Measurements from ENCODE around the gene TP53.

Gene TP53

GRCh38 chr17:7687072-7687907 is at the start of gene TP53:
Gene TP53 (minus strand): TSS chr17:7687490. CDS start chr17:7676594, 10,896 bp downstream.
- peak; percentile 73 to 87 for DNase-seq

DNA sequence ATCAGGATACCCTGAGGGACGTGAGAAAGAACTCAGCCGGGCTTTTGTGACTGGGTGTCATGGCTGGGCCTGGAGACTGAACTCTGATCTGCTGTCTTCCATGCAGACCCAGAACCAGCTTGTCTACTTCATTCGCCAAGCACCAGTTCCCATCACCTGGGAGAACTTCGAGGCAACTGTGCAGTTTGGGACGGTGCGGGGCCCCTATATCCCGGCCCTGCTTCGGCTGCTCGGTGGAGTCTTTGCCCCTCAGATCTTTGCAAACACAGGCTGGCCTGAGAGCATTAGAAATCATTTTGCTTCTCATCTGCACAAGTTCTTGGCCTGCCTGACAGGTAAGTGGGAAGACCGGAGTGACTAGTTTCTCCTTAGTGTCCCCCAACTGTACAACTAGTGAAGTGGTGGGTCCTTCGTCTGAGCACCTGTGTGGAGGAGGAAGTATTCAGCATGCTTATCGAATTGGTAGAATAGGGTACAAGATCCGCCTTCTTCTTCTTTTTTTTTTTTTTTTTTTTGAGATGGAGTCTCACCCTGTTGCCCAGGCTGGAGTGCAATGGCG is 45.8 kb upstream of the TP53 start:
- no peak for DNase-seq

DNA sequence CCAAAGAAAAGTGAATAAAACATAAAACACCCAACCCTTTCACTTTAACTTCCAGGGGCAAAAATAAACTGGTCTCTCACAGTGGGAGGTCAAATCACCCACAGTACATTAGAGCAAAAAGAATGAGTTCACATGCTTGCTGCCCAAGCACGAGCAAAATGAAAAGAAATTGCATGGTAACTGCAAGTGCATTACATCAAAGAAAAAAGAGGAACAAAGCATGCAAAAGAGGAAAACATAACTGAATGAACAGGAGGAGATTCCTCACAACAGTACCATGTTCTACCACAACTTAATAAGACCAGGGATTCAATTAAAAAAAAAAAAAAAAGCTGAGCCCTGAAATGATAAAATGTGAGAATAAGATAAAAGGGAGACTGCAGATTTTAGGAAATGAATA is 42.5 kb upstream of the TP53 start:
- no peak for DNase-seq

DNA sequence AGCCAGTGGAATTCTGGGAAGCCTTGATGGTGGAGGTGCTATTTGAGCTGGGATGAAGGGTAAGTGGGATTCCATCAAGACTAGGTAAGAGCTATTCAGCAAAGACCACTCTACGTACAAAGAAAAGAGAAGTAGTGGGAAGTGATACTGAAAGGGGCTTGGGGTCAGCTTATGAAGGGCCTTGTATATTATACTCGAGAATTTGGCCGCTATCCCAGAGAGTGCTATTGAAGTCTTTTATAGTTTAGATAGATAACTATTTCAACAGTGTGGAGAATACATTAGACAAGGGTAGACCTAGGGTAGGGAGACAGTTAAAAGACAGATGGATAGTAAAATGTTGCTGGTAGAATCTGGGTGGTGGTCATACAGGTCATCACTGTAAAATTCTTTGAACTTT is 40.6 kb upstream of the TP53 start:
- no peak for DNase-seq

GRCh38 chr17:7721612-7722011 is 34.3 kb upstream of the TP53 start:
- DNase-seq, result no peak

- no peak for DNase-seq
These were observed 32.8 kb upstream of the TP53 start for GRCh38 chr17:7720125-7720524.

GRCh38 chr17:7719661-7720060 is 32.4 kb upstream of the TP53 start:
- DNase-seq, result no peak

GRCh38 chr17:7717756-7718350 is 30.6 kb upstream of the TP53 start:
- DNase-seq, result peak in 1 of 2 experiments; percentile 18

DNA sequence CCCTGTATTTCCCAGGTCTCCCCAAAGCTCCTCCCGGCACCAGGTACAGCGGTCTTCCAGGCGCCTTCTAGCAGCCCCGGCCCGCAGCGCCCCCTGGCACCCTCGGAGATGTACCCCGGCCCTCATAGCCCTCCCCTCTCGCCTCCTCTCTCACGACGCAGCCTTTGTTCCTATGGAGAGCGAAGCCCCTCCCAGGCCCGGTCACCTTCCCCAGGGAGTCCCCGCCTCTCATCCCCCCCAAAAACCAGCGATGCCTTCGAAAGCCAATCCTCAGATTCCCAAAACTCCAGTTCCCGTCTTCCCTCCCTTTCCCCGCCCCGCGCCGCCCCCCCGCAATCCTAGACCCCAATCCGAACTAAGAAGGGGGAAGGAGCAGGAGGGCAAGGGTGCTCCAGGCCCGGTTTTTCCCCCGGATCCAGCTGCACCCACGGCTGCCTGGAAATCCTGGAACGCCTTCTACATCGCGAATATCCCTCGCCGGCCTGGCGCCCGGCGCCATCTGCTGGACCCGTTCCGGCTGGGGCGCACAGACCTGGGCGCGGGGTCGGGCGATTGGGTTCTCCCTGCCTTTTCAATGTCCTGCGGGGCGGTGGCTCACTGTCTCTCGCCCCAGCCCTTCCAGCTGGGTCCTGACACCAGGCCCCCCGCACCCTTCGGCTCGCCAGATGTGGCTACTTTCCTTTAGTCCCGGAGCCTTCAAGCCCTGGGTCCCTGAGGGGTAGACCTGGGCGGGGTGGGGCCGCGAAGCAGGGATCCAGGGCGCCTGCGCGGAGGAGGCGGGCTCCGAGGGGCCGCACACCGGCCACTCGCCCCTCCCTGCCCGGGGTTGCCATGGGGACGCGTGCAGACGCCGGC is 29.8 kb upstream of the TP53 start, which contains the start of gene DNAH2:
TSS of gene DNAH2 (plus strand) at position 844 of the 855 bp plus-strand sequence. CDS start 1,991 bp downstream, outside the sequence.
- DNase-seq, result peak in 1 of 2 experiments; percentile 50

DNA sequence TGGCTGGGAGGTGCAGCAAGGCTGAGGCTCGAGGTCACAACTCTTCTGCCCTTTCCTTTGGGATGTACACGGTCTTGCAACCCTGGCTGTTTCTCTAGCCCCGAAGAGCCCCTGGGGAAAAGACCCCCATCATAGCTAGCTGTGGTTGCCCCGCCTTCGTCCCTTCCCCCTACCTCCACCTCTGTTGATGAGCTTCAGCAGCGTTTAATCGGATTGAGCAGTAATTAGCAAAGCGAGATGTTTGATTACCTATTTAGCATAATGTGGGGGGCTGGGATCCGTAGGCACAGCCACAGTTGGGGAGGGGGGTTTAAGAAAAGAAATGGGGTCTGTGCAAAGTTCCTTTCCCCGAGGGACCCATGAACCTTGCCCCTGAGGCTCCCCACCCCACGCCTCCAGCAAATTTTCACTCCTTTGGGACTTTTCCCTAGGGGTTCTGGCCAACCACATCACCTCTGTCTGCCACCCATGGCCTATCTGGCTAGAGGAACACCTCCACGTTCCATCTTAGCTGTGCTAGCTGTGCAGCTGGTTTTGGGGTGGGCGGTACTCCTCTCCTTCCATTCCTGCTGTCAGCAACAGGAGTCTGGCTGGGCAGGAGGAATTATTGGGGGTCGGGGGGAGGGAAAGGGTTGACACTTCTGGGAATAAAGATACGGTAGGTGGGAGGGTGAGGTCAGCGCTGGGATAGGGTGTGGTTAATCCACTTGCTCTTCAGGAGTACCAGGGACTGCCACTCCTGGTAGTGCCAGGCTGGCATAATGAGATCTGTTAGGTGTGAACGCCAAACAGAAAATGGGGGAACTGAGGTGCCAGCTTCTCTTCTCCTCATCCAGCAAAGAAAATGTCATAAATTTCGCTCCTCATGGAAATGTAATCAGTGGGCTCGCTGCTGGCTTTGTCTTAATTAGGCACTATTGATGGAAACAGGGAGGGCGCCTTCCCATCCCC is 28.9 kb upstream of the TP53 start:
- DNase-seq, result no peak

- DNase-seq, result no peak
These were observed 27.7 kb upstream of the TP53 start for GRCh38 chr17:7714721-7715594.

DNA sequence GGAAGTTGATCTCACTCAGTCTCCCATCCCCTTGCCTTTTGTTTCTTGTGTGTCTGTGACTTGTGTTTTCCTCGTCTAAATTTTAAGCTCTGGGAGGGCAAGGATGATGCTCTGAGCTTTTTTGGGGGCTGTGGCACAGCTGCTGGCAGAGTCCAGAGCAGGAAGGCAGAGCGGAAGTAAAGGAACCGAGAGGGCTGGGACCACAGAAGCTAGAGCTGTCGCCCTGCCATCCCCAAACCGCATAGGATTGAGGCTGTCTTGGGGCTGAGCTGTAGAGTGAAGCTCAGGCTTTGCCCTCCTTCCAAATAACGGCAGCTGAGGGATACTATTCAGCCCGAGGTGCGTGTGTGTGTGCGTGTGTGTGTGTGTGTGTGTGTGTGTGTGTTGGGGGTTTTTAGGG is 26.5 kb upstream of the TP53 start:
- no peak for DNase-seq

GRCh38 chr17:7712111-7712771 is 25.0 kb upstream of the TP53 start:
- DNase-seq, result no peak

DNA sequence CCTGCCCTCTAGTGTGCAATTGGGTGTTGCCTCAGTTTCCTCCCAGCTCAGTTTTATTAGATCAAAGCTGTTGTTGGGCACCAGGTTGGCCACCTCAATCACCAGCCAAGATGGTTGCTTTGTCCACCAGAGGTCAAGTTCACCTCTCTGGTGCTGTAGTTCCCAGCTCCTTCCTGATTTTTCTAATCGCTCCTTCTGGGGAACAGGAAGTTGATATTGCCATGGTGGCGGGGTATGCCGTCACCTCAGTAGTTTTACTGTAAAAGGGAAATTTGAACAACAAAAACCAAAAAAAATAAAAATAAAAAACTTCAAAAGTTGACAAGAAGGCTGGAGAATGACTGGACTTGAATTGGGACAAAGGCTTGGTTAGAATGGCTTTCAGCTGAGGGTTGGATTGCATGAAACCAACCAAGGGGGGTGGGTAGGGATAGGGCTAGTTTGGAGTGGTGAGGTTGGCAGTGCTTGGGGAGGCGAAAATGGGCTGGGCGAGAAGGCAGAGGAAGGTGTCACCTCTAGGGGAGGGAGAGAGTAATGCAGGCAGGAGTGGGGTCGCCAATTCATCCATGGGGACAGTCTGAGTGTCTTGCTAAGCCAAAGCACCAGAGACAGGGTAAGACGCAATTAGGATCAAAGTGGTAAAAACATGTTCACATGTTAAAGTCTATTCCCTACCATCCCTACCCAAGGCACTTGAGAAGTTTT is 23.9 kb upstream of the TP53 start:
- no peak for DNase-seq

DNA sequence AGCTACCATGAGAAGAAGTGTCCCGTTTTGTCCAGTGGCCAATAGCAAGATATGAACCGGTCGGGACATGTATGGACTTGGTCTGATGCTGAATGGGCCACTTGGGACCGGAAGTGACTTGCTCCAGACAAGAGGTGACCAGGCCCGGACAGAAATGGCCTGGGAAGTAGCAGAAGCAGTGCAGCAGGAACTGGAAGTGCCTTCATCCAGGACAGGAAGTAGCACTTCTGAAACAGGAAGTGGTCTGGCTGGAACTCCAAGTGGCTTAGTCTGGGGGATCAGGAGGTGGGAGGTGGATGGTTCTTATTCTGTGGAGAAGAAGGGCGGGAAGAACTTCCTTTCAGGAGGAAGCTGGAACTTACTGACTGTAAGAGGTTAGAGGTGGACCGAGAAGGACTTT is 23.0 kb upstream of the TP53 start:
- no peak for DNase-seq

DNA sequence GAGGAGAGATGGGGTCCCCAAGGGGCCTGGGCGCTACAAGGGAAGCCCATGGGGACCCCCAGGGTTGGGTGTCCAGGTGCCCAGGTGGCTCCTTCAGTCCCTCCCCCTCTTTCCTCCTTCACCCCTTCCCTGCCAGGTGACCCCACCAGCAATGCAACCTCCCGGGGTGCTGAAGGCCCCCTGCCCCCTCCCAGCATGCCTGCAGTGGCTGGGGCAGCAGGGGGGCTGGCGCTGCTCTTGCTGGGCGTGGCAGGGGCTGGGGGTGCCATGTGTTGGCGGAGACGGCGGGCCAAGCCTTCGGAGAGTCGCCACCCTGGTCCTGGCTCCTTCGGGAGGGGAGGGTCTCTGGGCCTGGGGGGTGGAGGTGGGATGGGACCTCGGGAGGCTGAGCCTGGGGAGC is 21.7 kb upstream of the TP53 start:
- DNase-seq, result no peak

DNA sequence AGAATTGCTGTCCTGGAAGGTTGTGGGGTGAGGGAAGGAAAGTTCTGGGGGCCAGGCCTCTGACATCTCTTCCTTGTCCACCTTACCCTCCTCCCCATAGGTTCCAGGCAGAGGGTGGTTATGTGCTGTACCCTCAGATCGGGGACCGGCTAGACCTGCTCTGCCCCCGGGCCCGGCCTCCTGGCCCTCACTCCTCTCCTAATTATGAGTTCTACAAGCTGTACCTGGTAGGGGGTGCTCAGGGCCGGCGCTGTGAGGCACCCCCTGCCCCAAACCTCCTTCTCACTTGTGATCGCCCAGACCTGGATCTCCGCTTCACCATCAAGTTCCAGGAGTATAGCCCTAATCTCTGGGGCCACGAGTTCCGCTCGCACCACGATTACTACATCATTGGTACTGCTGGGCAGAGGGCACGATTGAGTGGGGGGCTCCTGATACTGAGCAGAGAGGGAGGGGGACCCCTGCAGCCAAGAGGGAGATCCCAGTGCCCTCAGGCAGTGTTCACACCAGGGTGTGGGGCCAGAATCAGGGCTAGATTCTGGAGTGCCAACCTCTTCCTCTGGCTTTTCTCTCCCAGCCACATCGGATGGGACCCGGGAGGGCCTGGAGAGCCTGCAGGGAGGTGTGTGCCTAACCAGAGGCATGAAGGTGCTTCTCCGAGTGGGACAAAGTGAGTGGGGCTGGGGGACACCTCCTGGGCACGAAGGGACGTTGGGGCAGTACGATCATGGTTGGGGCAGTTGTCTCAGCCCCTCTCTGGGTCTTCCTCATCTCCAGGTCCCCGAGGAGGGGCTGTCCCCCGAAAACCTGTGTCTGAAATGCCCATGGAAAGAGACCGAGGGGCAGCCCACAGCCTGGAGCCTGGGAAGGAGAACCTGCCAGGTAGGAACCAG is 20.8 kb upstream of the TP53 start:
- no peak for DNase-seq

DNA sequence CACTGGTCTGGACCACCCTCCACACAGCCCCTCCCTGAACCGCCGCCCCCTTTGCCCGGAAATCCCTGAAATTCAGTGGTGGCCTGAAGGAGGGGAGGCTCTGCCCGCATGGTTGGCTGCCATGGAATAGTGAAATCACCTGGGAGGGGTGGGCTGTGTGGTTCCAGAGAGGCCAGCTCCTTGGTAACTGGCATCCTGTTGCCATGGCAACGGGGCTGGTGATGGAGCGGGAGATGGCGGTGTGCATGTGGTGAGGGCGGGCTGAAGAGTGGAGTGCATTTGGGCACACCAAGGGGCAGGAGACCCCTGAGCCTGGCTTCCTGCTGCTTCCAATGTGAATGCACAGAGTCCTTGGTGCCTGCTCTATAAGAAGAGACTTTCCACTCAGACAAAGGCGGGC is 20.2 kb upstream of the TP53 start:
- DNase-seq, result no peak
